Mesodermal cell (in vitro differentiated cells): ENCODE results near the gene TET3.

Source experiments
- H3K27ac ChIP-seq: 2 replicates; pipeline ENCODE4 v1.7.0; 2013; ENCODE audit warnings: mild to moderate bottlenecking, low read depth, low read length, moderate library complexity; ENCODE audit not compliant: severe bottlenecking
- H3K36me3 ChIP-seq: 2 replicates; pipeline ENCODE4 v1.7.1; 2013; ENCODE audit warnings: mild to moderate bottlenecking, low read length, moderate library complexity; ENCODE audit not compliant: control insufficient read depth, insufficient read depth
- H3K4me1 ChIP-seq: one replicate; pipeline ENCODE4 v1.7.1; 2013; ENCODE audit warnings: mild to moderate bottlenecking, low read length; ENCODE audit not compliant: insufficient read depth, control insufficient read depth, poor library complexity, severe bottlenecking
- H3K4me3 ChIP-seq: 2 replicates; pipeline ENCODE4 v1.7.0; 2013; ENCODE audit warnings: low read length, control low read depth, mild to moderate bottlenecking; ENCODE audit not compliant: insufficient read depth, poor library complexity, severe bottlenecking; ENCODE audit errors: extremely low read depth
- H3K9me3 ChIP-seq: 2 replicates; pipeline ENCODE4 v1.7.1; 2013; ENCODE audit warnings: mild to moderate bottlenecking, low read length, moderate library complexity; ENCODE audit not compliant: control insufficient read depth
- WGBS, 2 experiments: methylation state at CpG; one replicate each; pipeline ENCODE4 v1.1.5; 2013; ENCODE audit warnings: missing lambda C conversion rate in 2 of 2; ENCODE audit not compliant: insufficient coverage in 2 of 2; 5-methylcytosine and 5-hydroxymethylcytosine counted together

Gene TET3

GRCh38 chr2:74024216-74024615, 39.5 kb downstream of the TET3 start:
- Histone ChIP-seq H3K27ac (no peak overlapping the region), H3K36me3 (no peaks in the 10 kb centered on the region), H3K9me3 (peaks cover 6% of the 10 kb centered on the region), H3K4me3 (no peak overlapping the region), H3K4me1 (peaks cover 17% of the 10 kb centered on the region)
- WGBS, 2 experiments, result 82 to 93% methylated on average over 2 of the region's 4 CpGs

GRCh38 chr2:74025971-74026612, 41.4 kb downstream of the TET3 start:
- Histone ChIP-seq H3K4me3 (no peak overlapping the region), H3K4me1 (peaks cover 17% of the 10 kb centered on the region), H3K36me3 (no peaks in the 10 kb centered on the region), H3K9me3 (peaks cover 6% of the 10 kb centered on the region), H3K27ac (peak overlapping the region; percentile 53)
- WGBS, 2 experiments, result 33 to 60% methylated on average over 2 of the region's 6 CpGs

- 50 to 73% methylated on average over 3 to 4 of the region's 6 CpGs for WGBS, 2 experiments
- H3K27ac ChIP-seq, result peak overlapping the region; percentile 17
- H3K4me3 ChIP-seq, result no peak overlapping the region
- peaks cover 17% of the 10 kb centered on the region for H3K4me1 ChIP-seq
- peaks cover 6% of the 10 kb centered on the region for H3K9me3 ChIP-seq
- H3K36me3 ChIP-seq, result no peaks in the 10 kb centered on the region
Observed at GRCh38 chr2:74026687-74027241, 42.1 kb downstream of the TET3 start.

- Histone ChIP-seq H3K4me3 (no peak overlapping the region), H3K9me3 (peaks cover 6% of the 10 kb centered on the region), H3K36me3 (no peaks in the 10 kb centered on the region), H3K27ac (no peak overlapping the region), H3K4me1 (peaks cover 22% of the 10 kb centered on the region)
- 80 to 100% methylated on average over 1 of the region's 1 CpG for WGBS, 2 experiments
Observed at GRCh38 chr2:74027496-74027895, 42.8 kb downstream of the TET3 start.

- Histone ChIP-seq H3K4me1 (peaks cover 25% of the 10 kb centered on the region), H3K4me3 (no peak overlapping the region), H3K9me3 (peaks cover 6% of the 10 kb centered on the region), H3K27ac (no peak overlapping the region), H3K36me3 (no peaks in the 10 kb centered on the region)
Observed at GRCh38 chr2:74028290-74028689, 43.6 kb downstream of the TET3 start.

GRCh38 chr2:74028741-74029140, 44.0 kb downstream of the TET3 start:
- H3K27ac ChIP-seq, result no peak overlapping the region
- H3K4me1 ChIP-seq, result peaks cover 25% of the 10 kb centered on the region
- no peak overlapping the region for H3K4me3 ChIP-seq
- H3K36me3 ChIP-seq, result no peaks in the 10 kb centered on the region
- H3K9me3 ChIP-seq, result peaks cover 6% of the 10 kb centered on the region

GRCh38 chr2:74029714-74030397, 45.1 kb downstream of the TET3 start:
- Histone ChIP-seq H3K4me3 (no peak overlapping the region), H3K4me1 (peaks cover 19% of the 10 kb centered on the region), H3K9me3 (peaks cover 6% of the 10 kb centered on the region), H3K36me3 (no peaks in the 10 kb centered on the region), H3K27ac (no peak overlapping the region)
- WGBS, 2 experiments, result no CpG with 5 or more reads among the region's 2 CpGs

- H3K27ac ChIP-seq, result no peak overlapping the region
- no peak overlapping the region for H3K4me3 ChIP-seq
- H3K9me3 ChIP-seq, result peaks cover 6% of the 10 kb centered on the region
- no peaks in the 10 kb centered on the region for H3K36me3 ChIP-seq
- peaks cover 15% of the 10 kb centered on the region for H3K4me1 ChIP-seq
- WGBS, 2 experiments, result 90 to 93% methylated on average over 8 of the region's 8 CpGs
Observed at GRCh38 chr2:74031221-74031620, 46.5 kb downstream of the TET3 start.

GRCh38 chr2:74031959-74032287, 47.2 kb downstream of the TET3 start:
- Histone ChIP-seq H3K4me1 (peaks cover 10% of the 10 kb centered on the region), H3K27ac (peak overlapping the region; percentile 46), H3K36me3 (no peaks in the 10 kb centered on the region), H3K4me3 (no peak overlapping the region), H3K9me3 (peaks cover 6% of the 10 kb centered on the region)
- WGBS, 2 experiments, result 73 to 78% methylated on average over 1 to 2 of the region's 2 CpGs

- H3K4me3 ChIP-seq, result no peak overlapping the region
- H3K27ac ChIP-seq, result no peak overlapping the region
- no peaks in the 10 kb centered on the region for H3K36me3 ChIP-seq
- H3K9me3 ChIP-seq, result peaks cover under 1% of the 10 kb centered on the region
- 100% methylated on average over 1 of the region's 2 CpGs; no CpG with 5 or more reads in 1 of the 2 experiments for WGBS, 2 experiments
- H3K4me1 ChIP-seq, result peaks cover 21% of the 10 kb centered on the region
Observed at GRCh38 chr2:74033375-74033774, 48.7 kb downstream of the TET3 start.
